Sigmoid colon (tissue), 7 donors: ENCODE measurements around the gene HLA-G. TPM values are rescaled to one million over a fixed set of nuclear protein-coding genes. Genes with fewer than 3 reads are reported as not detected.

Experiments used
- DNase-seq: peaks from one replicate; pipeline ENCODE4 v3.0.0-alpha.2; 2019
- H3K27ac ChIP-seq, 4 donors: fragments of 200-600 bp; sonication (generic); one replicate each; pipeline ENCODE4 v1.5.1; 2016 to 2019; ENCODE audit warnings: mild to moderate bottlenecking in 1 of 4
- H3K27me3 ChIP-seq, 3 donors: fragments of 200-600 bp; sonication (generic); one replicate each; pipeline ENCODE4 v1.5.1; 2019; ENCODE audit warnings: mild to moderate bottlenecking in 1 of 3
- H3K36me3 ChIP-seq, 4 donors: fragments of 200-600 bp; sonication (generic); one replicate each; pipeline ENCODE4 v1.5.1; 2016 to 2019
- H3K4me1 ChIP-seq, 4 donors: fragments of 200-600 bp; sonication (generic); one replicate each; pipeline ENCODE4 v1.5.1; 2017 to 2019
- H3K4me3 ChIP-seq, 4 donors: fragments of 200-600 bp; sonication (generic); one replicate each; pipeline ENCODE4 v1.5.1; 2017 to 2019; ENCODE audit warnings: mild to moderate bottlenecking in 2 of 4, moderate library complexity in 1 of 4
- H3K9me3 ChIP-seq, 4 donors: fragments of 200-600 bp in 3 of 4; sonication (generic) in 3 of 4; one replicate each; pipeline versions ENCODE4 v1.5.1 to v1.6.1; 2013 to 2019
- CTCF ChIP-seq, 4 experiments: fragments of 450-650 bp in 3 of 4; fragments of 200-600 bp in 1 of 4; IDR thresholded peaks; one replicate each; pipeline ENCODE4 v1.5.1; 2016 to 2019; ENCODE audit warnings: antibody characterized with exemption in 4 of 4, mild to moderate bottlenecking in 3 of 4, moderate library complexity in 2 of 4
- EP300 ChIP-seq, 4 donors: sonication (generic); formaldehyde crosslinking; IDR thresholded peaks; one replicate each; pipeline ENCODE4 v1.6.1; 2017; ENCODE audit warnings: antibody characterized with exemption in 4 of 4
- POLR2A ChIP-seq, 2 donors: fragments of 450-650 bp; IDR thresholded peaks; one replicate each; pipeline ENCODE4 v1.6.1; 2016; ENCODE audit warnings: antibody characterized with exemption in 2 of 2, mild to moderate bottlenecking in 2 of 2, moderate library complexity in 2 of 2
- POLR2AphosphoS5 ChIP-seq, 4 donors: sonication (generic); formaldehyde crosslinking; IDR thresholded peaks; one replicate each; pipeline ENCODE4 v1.6.1; 2017; ENCODE audit warnings: antibody characterized with exemption in 4 of 4
- WGBS, 2 donors: extraction: QIAGEN DNeasy Blood & Tissue Kit; methylation state at CpG; one replicate each; pipeline ENCODE4 v1.1.7; 2013; 5-methylcytosine and 5-hydroxymethylcytosine counted together
- intact Hi-C: fragments of 100-400 bp; cut with DNase I; formaldehyde crosslinking; loops from one replicate; pipeline ENCODE4 v1.15.1; 2023
- polyA plus RNA-seq, 3 donors: library from polyadenylated mRNA; stranded (reverse); fragments of 200-250 nt; gene quantifications; one replicate each; pipeline ENCODE4 v1.2.3, GENCODE V29; 2013
- total RNA-seq, 4 donors: library from RNA; depleted of rRNA; stranded (reverse); fragments of >200 nt; gene quantifications; one replicate each; pipeline ENCODE4 v1.1.0, GENCODE V29; 2016
- donor health status: healthy with polysubstance abuse.
- donor health status: Bipolar disorder and iron deficiency.
- donor health status: healthy.

Gene HLA-G
- total and polyA plus RNA-seq, 7 donors: 0.09 TPM; not detected in 6

GRCh38 chr6:29847871-29848630 is 20.4 kb downstream of the HLA-G start:
- peak; percentile 87 for DNase-seq
- intact Hi-C loops: loop anchor here (2.0 to 10.0 kb wide), 2 partner anchors 165 to 257 kb away; no protein-coding TSS in a partner anchor

GRCh38 chr6:29850011-29850553 is 22.5 kb downstream of the HLA-G start:
- Histone ChIP-seq H3K27me3 (peaks cover 0 to 35% (median 12%) of the 10 kb centered on the region in 3 donors), H3K4me3 (peak overlapping the region in 2 of 4 donors; percentile 6 to 12)
- 7 to 11% methylated on average over 38 of the region's 38 CpGs for WGBS, 2 donors

More at GRCh38 chr6:29847871-29848630, 20.4 kb downstream of the HLA-G start:
- H3K36me3 ChIP-seq: no peaks in the 10 kb centered on the region
- 8 to 13% methylated on average over 14 of the region's 14 CpGs for WGBS, 2 donors
- peaks cover 0 to 42% (median 12%) of the 10 kb centered on the region in 3 donors for H3K27me3 ChIP-seq
- H3K9me3 ChIP-seq: peaks cover 0 to 1% (median 0%) of the 10 kb centered on the region in 4 donors
- no peak overlapping the region for H3K27ac ChIP-seq
- H3K4me3 ChIP-seq: no peak overlapping the region
- no peak for TF ChIP-seq POLR2A (IDR thresholded peaks at IDR 0.05)
- TF ChIP-seq CTCF (IDR thresholded peaks at IDR 0.05): peak; percentile 79 to 94 (median 93)
- peaks cover 0 to 4% (median 2%) of the 10 kb centered on the region in 4 donors for H3K4me1 ChIP-seq

GRCh38 chr6:29851190-29851589 is 23.6 kb downstream of the HLA-G start:
- peaks cover 0 to 35% (median 12%) of the 10 kb centered on the region in 3 donors for H3K27me3 ChIP-seq
- no peak overlapping the region for H3K4me3 ChIP-seq
- H3K9me3 ChIP-seq: no peaks in the 10 kb centered on the region
- TF ChIP-seq CTCF (IDR thresholded peaks at IDR 0.05) (no peak), EP300 (IDR thresholded peaks at IDR 0.05) (no peak), POLR2AphosphoS5 (IDR thresholded peaks at IDR 0.05) (no peak), POLR2A (IDR thresholded peaks at IDR 0.05) (no peak)
- 76 to 91% methylated on average over 3 of the region's 3 CpGs for WGBS, 2 donors
- peaks cover 0 to 4% (median 2%) of the 10 kb centered on the region in 4 donors for H3K4me1 ChIP-seq
- DNase-seq: no peak
- no peaks in the 10 kb centered on the region for H3K36me3 ChIP-seq
- no peak overlapping the region for H3K27ac ChIP-seq
- intact Hi-C loops: no loop called here

More at GRCh38 chr6:29850011-29850553, 22.5 kb downstream of the HLA-G start:
- intact Hi-C loops: no loop called here
- TF ChIP-seq POLR2AphosphoS5 (IDR thresholded peaks at IDR 0.05): no peak
- Histone ChIP-seq H3K9me3 (no peaks in the 10 kb centered on the region), H3K4me1 (peaks cover 0 to 4% (median 2%) of the 10 kb centered on the region in 4 donors), H3K36me3 (no peaks in the 10 kb centered on the region), H3K27ac (no peak overlapping the region)
- DNase-seq: peak; percentile 64

GRCh38 chr6:29853245-29853644 is 25.6 kb downstream of the HLA-G start:
- DNase-seq: no peak
- H3K27ac ChIP-seq: no peak overlapping the region
- H3K9me3 ChIP-seq: no peaks in the 10 kb centered on the region
- peaks cover 0 to 30% (median 12%) of the 10 kb centered on the region in 3 donors for H3K27me3 ChIP-seq
- 48 to 67% methylated on average over 2 of the region's 2 CpGs for WGBS, 2 donors
- TF ChIP-seq EP300 (IDR thresholded peaks at IDR 0.05) (no peak), POLR2A (IDR thresholded peaks at IDR 0.05) (no peak), CTCF (IDR thresholded peaks at IDR 0.05) (no peak), POLR2AphosphoS5 (IDR thresholded peaks at IDR 0.05) (no peak)
- peaks cover 0 to 4% (median 2%) of the 10 kb centered on the region in 4 donors for H3K4me1 ChIP-seq
- H3K36me3 ChIP-seq: no peaks in the 10 kb centered on the region
- intact Hi-C loops: no loop called here
- no peak overlapping the region for H3K4me3 ChIP-seq

- Histone ChIP-seq H3K4me3 (no peak overlapping the region), H3K9me3 (no peaks in the 10 kb centered on the region), H3K36me3 (no peaks in the 10 kb centered on the region), H3K27ac (no peak overlapping the region), H3K27me3 (peaks cover 0 to 16% (median 0%) of the 10 kb centered on the region in 3 donors), H3K4me1 (no peaks in the 10 kb centered on the region)
- TF ChIP-seq EP300 (IDR thresholded peaks at IDR 0.05) (no peak), CTCF (IDR thresholded peaks at IDR 0.05) (no peak), POLR2AphosphoS5 (IDR thresholded peaks at IDR 0.05) (no peak), POLR2A (IDR thresholded peaks at IDR 0.05) (no peak)
- DNase-seq: no peak
- WGBS, 2 donors: 42 to 89% methylated on average over 1 of the region's 1 CpG
- intact Hi-C loops: no loop called here
These were observed 30.4 kb downstream of the HLA-G start for GRCh38 chr6:29858006-29858405.
